NCI-H748 (cell line): ENCODE measurements around the gene CLEC2D.
"Not testable (repeated sequence)": the region's sequence is repeated elsewhere in the genome, so short reads cannot be mapped to it uniquely, and the experiment has no call there.

ENCODE experiments used
- DNase-seq: peaks from one replicate; lab custom pipeline; 2025; ENCODE audit not compliant: unreplicated experiment; lab: John Stamatoyannopoulos, UW

CLEC2D gene

GRCh38 chr12:9725213-9725870 is 55.8 kb downstream of the CLEC2D start:
- no peak for DNase-seq

- no peak for DNase-seq
Measured at GRCh38 chr12:9727813-9728212, 58.3 kb downstream of the CLEC2D start.

GRCh38 chr12:9729082-9729481 is 59.6 kb downstream of the CLEC2D start:
- DNase-seq, result no peak

GRCh38 chr12:9730011-9730410 is 60.5 kb downstream of the CLEC2D start:
- no peak for DNase-seq

GRCh38 chr12:9730591-9730990 is 61.1 kb downstream of the CLEC2D start:
- no peak for DNase-seq

GRCh38 chr12:9731393-9731792 is 61.9 kb downstream of the CLEC2D start:
- no peak for DNase-seq

GRCh38 chr12:9731797-9732196 is 62.3 kb downstream of the CLEC2D start:
- no peak for DNase-seq

GRCh38 chr12:9732921-9733461 is 63.5 kb downstream of the CLEC2D start, which contains the start of gene CLECL1:
Gene CLECL1, minus strand, starts transcription at chr12:9733097.
- no peak for DNase-seq

GRCh38 chr12:9735601-9736000 is 66.1 kb downstream of the CLEC2D start:
- DNase-seq, result no peak

- no peak for DNase-seq
Measured at GRCh38 chr12:9736936-9737705, 67.6 kb downstream of the CLEC2D start.

GRCh38 chr12:9738905-9739304 is 69.4 kb downstream of the CLEC2D start:
- DNase-seq, result not testable (repeated sequence)

- DNase-seq, result not testable (repeated sequence)
Measured at GRCh38 chr12:9739404-9740105, 70.0 kb downstream of the CLEC2D start.

- DNase-seq, result no peak
Measured at GRCh38 chr12:9740106-9740750, 70.7 kb downstream of the CLEC2D start.

- DNase-seq, result no peak
Measured at GRCh38 chr12:9741726-9742125, 72.2 kb downstream of the CLEC2D start.

- no peak for DNase-seq
Measured at GRCh38 chr12:9742661-9743060, 73.1 kb downstream of the CLEC2D start.

GRCh38 chr12:9745199-9745598 is 75.7 kb downstream of the CLEC2D start:
- peak; percentile 1 for DNase-seq
